Astrocyte (in vitro differentiated cells and primary cell): ENCODE data around the gene BOD1L2. TPM values are rescaled to one million over a fixed set of nuclear protein-coding genes. Genes with fewer than 3 reads are reported as not detected.

Experiments used
- DNase-seq: peaks from one replicate; pipeline ENCODE4 v3.0.0-alpha.2; 2010; ENCODE audit warnings: low read depth
- FAIRE-seq: peaks from 2 replicates; lab custom pipeline; 2011; peaks lifted over from hg19 to GRCh38; lab: Jason Lieb, UNC
- H2AFZ ChIP-seq: 2 replicates; pipeline ENCODE4 v1.6.0; 2012; ENCODE audit warnings: low read depth, low read length, inconsistent platforms
- H3K27ac ChIP-seq: 2 replicates; pipeline ENCODE4 v1.5.1; 2011; ENCODE audit warnings: low read depth, low read length, inconsistent platforms
- H3K27me3 ChIP-seq: 2 replicates; pipeline ENCODE4 v1.6.0; 2011; ENCODE audit warnings: low read length, inconsistent platforms; ENCODE audit not compliant: insufficient read depth
- H3K36me3 ChIP-seq: 2 replicates; pipeline ENCODE4 v1.5.1; 2011; ENCODE audit warnings: low read length, inconsistent platforms; ENCODE audit not compliant: insufficient read depth
- H3K4me1 ChIP-seq: 2 replicates; pipeline ENCODE4 v1.5.1; 2011; ENCODE audit warnings: low read length, inconsistent platforms; ENCODE audit not compliant: insufficient read depth
- H3K4me2 ChIP-seq: 2 replicates; pipeline ENCODE4 v1.6.0; 2012; ENCODE audit warnings: low read length, inconsistent platforms
- H3K4me3 ChIP-seq: 2 replicates; pipeline ENCODE4 v1.5.1; 2011; ENCODE audit warnings: low read depth, mild to moderate bottlenecking, low read length, inconsistent platforms; ENCODE audit not compliant: insufficient read depth
- H3K79me2 ChIP-seq: 2 replicates; pipeline ENCODE4 v1.6.0; 2012; ENCODE audit warnings: mild to moderate bottlenecking, low read length, inconsistent platforms; ENCODE audit not compliant: insufficient read depth
- H3K9ac ChIP-seq: 2 replicates; pipeline ENCODE4 v1.6.0; 2012; ENCODE audit warnings: mild to moderate bottlenecking, low read length, inconsistent platforms
- H3K9me3 ChIP-seq: 2 replicates; pipeline ENCODE4 v1.5.1; 2012; ENCODE audit warnings: low read depth, mild to moderate bottlenecking, low read length, inconsistent platforms; ENCODE audit not compliant: insufficient read depth
- H4K20me1 ChIP-seq: 2 replicates; pipeline ENCODE4 v1.6.0; 2012; ENCODE audit warnings: low read length, inconsistent platforms; ENCODE audit not compliant: insufficient read depth
- H3K27ac Mint-ChIP-seq: one replicate; pipeline ENCODE4 v1.8.0; 2021; ENCODE audit warnings: mild to moderate bottlenecking, mixed read lengths; ENCODE audit not compliant: unreplicated experiment
- H3K27me3 Mint-ChIP-seq: one replicate; pipeline ENCODE4 v1.8.0; 2021; ENCODE audit warnings: low read depth, mixed read lengths; ENCODE audit not compliant: unreplicated experiment
- H3K36me3 Mint-ChIP-seq: one replicate; pipeline ENCODE4 v1.8.0; 2021; ENCODE audit warnings: low read depth, mixed read lengths; ENCODE audit not compliant: unreplicated experiment
- H3K4me1 Mint-ChIP-seq: one replicate; pipeline ENCODE4 v1.8.0; 2021; ENCODE audit warnings: low read depth, mixed read lengths; ENCODE audit not compliant: unreplicated experiment
- H3K4me3 Mint-ChIP-seq: one replicate; pipeline ENCODE4 v1.8.0; 2021; ENCODE audit warnings: mild to moderate bottlenecking, moderate library complexity, mixed read lengths; ENCODE audit not compliant: unreplicated experiment
- H3K9me3 Mint-ChIP-seq: one replicate; pipeline ENCODE4 v1.8.0; 2021; ENCODE audit warnings: mild to moderate bottlenecking, mixed read lengths; ENCODE audit not compliant: unreplicated experiment
- CTCF ChIP-seq: IDR thresholded peaks from 2 replicates; pipeline ENCODE4 v1.5.1; 2011; ENCODE audit warnings: low read depth, mild to moderate bottlenecking, inconsistent platforms, low read length, moderate library complexity; ENCODE audit not compliant: insufficient read depth
- EZH2 ChIP-seq: IDR thresholded peaks from 2 replicates; pipeline ENCODE4 v1.6.1; 2012; ENCODE audit warnings: mild to moderate bottlenecking, low read length, inconsistent platforms; ENCODE audit not compliant: insufficient read depth
- total RNA-seq: library from RNA; stranded (reverse); gene quantifications from 2 replicates; pipeline ENCODE4 v1.2.1, GENCODE V29; 2021

Gene BOD1L2
- total RNA-seq, 1 donor from 2014 or later = not detected

DNA sequence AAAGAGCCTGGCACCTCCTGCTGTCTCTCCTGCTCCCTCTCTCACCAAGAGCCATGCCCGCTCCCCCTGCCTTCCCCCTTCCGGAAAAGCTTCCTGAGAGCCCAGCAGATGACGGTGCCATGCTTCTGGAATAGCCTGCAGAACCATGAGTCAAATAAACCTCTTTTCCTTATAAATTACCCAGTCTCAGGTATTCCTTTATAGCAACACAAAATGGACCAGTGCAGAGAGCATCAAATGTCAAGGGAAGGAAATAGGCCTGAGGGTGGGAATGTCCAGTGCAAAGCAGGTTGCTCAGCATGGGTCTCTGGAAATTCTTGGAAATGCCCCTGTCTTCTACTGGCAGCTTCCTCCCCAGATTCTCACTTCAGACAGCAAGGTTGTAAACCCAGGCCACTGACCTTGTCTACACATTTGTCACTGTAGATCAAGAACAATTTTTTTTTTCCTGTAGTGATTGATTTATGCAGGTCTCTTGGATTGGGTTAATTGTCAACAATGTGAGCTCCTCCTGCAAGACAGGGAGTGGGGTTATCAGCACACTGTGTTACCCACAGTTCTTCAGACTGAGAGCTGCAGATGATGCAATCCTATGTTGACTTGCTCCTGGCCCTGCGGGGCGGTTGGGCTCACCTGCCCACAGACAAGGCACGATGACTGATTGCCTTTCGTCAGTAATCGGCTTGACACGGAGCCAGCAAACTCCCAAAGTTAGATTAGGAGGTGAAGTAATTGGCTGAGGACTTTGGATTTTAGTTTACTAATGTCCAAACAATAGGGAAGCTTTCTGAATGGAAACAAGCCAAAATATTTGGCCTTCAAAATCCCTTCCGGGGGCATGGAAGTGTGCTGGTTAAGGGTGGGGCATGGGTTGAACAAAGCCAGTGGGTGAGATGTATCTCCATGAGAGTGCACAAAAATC lies 5.4 kb upstream of the BOD1L2 start:
- H3K4me2 ChIP-seq = no peak overlapping the region
- Mint-ChIP-seq H3K27me3 (peaks cover 32% of the 10 kb centered on the region), H3K36me3 (no peaks in the 10 kb centered on the region), H3K4me3 (no peak overlapping the region), H3K4me1 (no peaks in the 10 kb centered on the region), H3K9me3 (peaks cover 10% of the 10 kb centered on the region), H3K27ac (no peak overlapping the region)
- H3K36me3 ChIP-seq = no peaks in the 10 kb centered on the region
- H4K20me1 ChIP-seq = no peaks in the 10 kb centered on the region
- no peak overlapping the region for H3K9ac ChIP-seq
- no peaks in the 10 kb centered on the region for H3K27me3 ChIP-seq
- no peak overlapping the region for H3K27ac ChIP-seq
- DNase-seq (no peak), FAIRE-seq (no peak)
- TF ChIP-seq CTCF (no peak), EZH2 (no peak)
- no peaks in the 10 kb centered on the region for H3K4me1 ChIP-seq
- no peak overlapping the region for H2AFZ ChIP-seq
- peaks cover 3% of the 10 kb centered on the region for H3K9me3 ChIP-seq
- no peaks in the 10 kb centered on the region for H3K79me2 ChIP-seq
- no peak overlapping the region for H3K4me3 ChIP-seq

DNA sequence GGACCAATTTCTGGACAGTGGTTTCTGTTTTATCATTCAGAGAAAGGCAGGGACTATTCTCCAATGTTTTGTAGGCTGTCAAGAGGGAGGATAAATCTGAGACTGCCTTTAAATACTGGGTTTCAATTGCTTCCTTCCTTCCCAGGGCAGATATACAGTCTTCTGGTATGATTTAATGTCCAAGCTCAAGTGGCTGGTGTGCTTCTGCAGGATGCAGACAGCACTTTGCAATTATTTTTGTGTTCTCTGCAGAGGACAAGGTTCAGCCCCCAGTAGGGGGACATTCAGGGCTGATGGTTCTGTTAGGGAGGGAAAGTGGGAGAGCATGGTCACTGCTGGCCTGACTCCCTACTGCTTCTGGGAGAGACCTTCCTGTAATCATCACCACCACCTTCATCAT lies 4.6 kb upstream of the BOD1L2 start:
- Histone ChIP-seq H4K20me1 (no peaks in the 10 kb centered on the region), H3K27me3 (no peaks in the 10 kb centered on the region), H3K9me3 (peaks cover 3% of the 10 kb centered on the region), H3K4me1 (no peaks in the 10 kb centered on the region), H3K9ac (no peak overlapping the region), H3K4me3 (no peak overlapping the region), H2AFZ (no peak overlapping the region), H3K4me2 (no peak overlapping the region), H3K79me2 (no peaks in the 10 kb centered on the region), H3K27ac (no peak overlapping the region), H3K36me3 (no peaks in the 10 kb centered on the region)
- Mint-ChIP-seq H3K27me3 (peaks cover 32% of the 10 kb centered on the region), H3K4me1 (no peaks in the 10 kb centered on the region), H3K36me3 (no peaks in the 10 kb centered on the region), H3K27ac (no peak overlapping the region), H3K4me3 (no peak overlapping the region), H3K9me3 (peaks cover 6% of the 10 kb centered on the region)
- no peak for DNase-seq
- TF ChIP-seq CTCF (no peak), EZH2 (no peak)
- no peak for FAIRE-seq

DNA sequence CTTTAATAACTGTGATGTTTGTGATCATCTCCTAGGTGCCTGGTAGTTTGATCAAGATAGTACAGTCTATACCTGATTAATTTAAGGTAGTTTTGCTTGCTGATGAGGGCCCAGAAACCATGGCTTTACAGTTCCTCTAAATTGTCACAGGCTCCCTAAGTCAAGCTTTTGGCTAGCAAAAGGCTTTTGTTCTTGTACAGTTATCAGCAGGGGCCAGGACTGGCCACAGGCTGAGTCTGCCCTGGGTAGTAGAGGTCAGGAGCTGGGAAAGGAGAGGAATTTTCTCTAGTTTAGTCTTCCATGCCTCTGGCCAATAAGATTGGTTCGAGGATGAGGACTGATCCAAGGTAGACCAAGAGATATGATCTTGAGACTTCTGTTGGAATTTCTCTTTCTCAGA lies 3.6 kb upstream of the BOD1L2 start:
- Histone ChIP-seq H3K4me1 (no peaks in the 10 kb centered on the region), H3K4me2 (no peak overlapping the region), H4K20me1 (no peaks in the 10 kb centered on the region), H3K27ac (no peak overlapping the region), H3K79me2 (no peaks in the 10 kb centered on the region), H3K9ac (no peak overlapping the region), H3K9me3 (peaks cover 3% of the 10 kb centered on the region), H3K4me3 (no peak overlapping the region), H3K27me3 (no peaks in the 10 kb centered on the region), H2AFZ (no peak overlapping the region), H3K36me3 (no peaks in the 10 kb centered on the region)
- H3K4me1 Mint-ChIP-seq = no peaks in the 10 kb centered on the region
- no peak overlapping the region for H3K4me3 Mint-ChIP-seq
- H3K27ac Mint-ChIP-seq = no peak overlapping the region
- H3K36me3 Mint-ChIP-seq = no peaks in the 10 kb centered on the region
- no peak for FAIRE-seq
- peaks cover 6% of the 10 kb centered on the region for H3K9me3 Mint-ChIP-seq
- no peak for DNase-seq
- TF ChIP-seq EZH2 (no peak), CTCF (no peak)
- H3K27me3 Mint-ChIP-seq = peaks cover 36% of the 10 kb centered on the region
